Breast epithelium (tissue), 3 donors: ENCODE measurements around the gene FBXW8.

Source experiments
- POLR2AphosphoS5 ChIP-seq, 3 donors: sonication (generic); formaldehyde crosslinking; IDR thresholded peaks; one replicate each; pipeline ENCODE4 v1.6.1; 2017; ENCODE audit warnings: antibody characterized with exemption in 3 of 3
- TF ChIP-seq, protein P1 (sequence below), 3 donors: fragments of 450-650 bp; IDR thresholded peaks; one replicate each; pipeline ENCODE4 v1.5.1; 2016 to 2017; ENCODE audit warnings: antibody characterized with exemption in 3 of 3, mild to moderate bottlenecking in 3 of 3, moderate library complexity in 3 of 3

DNA sequence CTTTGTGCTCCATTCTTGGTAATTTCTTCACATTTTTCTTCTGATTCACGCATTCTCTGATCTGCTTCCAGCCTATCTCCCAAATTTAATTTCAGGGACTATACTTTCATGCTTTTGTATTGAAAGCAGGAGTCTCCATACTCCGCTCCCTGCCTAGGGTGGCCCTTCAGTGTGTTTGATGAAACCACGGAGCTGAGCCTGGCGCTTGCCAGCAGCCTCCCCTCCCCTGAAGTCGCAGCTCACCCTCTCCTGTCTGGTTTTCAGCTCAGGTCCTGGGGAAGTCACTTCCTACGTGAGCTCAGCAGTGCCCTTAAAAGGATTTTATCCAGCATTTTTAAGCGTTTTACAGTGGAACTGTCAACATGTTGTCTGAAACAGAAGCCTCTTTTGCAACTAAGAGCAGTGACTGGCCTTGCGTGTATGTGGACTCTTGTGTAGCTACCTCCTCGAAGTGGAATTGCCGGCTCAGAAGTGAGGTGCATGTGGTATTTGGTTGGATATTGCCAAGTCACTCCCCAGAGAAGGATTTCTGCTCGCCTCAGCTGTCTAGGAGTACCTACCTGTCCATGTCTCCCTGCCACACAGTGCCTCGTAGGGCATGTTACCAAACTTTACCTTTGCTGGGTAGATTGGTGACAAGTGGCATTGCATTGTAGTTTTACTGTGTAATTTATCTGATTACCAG lies 109.9 kb downstream of the FBXW8 start:
- no peak for TF ChIP-seq POLR2AphosphoS5 (IDR thresholded peaks at IDR 0.05)
- TF ChIP-seq, protein P1, sequence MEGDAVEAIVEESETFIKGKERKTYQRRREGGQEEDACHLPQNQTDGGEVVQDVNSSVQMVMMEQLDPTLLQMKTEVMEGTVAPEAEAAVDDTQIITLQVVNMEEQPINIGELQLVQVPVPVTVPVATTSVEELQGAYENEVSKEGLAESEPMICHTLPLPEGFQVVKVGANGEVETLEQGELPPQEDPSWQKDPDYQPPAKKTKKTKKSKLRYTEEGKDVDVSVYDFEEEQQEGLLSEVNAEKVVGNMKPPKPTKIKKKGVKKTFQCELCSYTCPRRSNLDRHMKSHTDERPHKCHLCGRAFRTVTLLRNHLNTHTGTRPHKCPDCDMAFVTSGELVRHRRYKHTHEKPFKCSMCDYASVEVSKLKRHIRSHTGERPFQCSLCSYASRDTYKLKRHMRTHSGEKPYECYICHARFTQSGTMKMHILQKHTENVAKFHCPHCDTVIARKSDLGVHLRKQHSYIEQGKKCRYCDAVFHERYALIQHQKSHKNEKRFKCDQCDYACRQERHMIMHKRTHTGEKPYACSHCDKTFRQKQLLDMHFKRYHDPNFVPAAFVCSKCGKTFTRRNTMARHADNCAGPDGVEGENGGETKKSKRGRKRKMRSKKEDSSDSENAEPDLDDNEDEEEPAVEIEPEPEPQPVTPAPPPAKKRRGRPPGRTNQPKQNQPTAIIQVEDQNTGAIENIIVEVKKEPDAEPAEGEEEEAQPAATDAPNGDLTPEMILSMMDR (IDR thresholded peaks at IDR 0.05) = no peak
